Endothelial cell of umbilical vein (primary cell): ENCODE results near the gene DLL4. TPM values are rescaled to one million over a fixed set of nuclear protein-coding genes. Genes with fewer than 3 reads are reported as not detected.

Experiments used
- BruUV-seq: library from RNA; stranded (reverse); fragments of 400-500 nt; replicated peaks from 2 replicates; lab custom pipeline; 2021; lab: Mats Ljungman, UMichigan
- CTCF ChIA-PET: fragments of 300-600, 350-600 bp; sonication (Branson Sonifier 250); formaldehyde crosslinking; loops from one replicate; lab custom pipeline; 2021; ENCODE audit warnings: antibody characterized with exemption, inconsistent platforms; lab: Charles Lee
- POLR2A ChIA-PET: fragments of 300-600, 350-600 bp; sonication (Branson Sonifier 250); formaldehyde crosslinking; loops from one replicate; lab custom pipeline; 2021; ENCODE audit warnings: antibody characterized with exemption, inconsistent platforms; lab: Charles Lee
- DNase-seq: peaks from one replicate; pipeline ENCODE4 v3.0.0-alpha.2; 2011; ENCODE audit warnings: low read depth, low spot score
- FAIRE-seq: peaks from 2 replicates; lab custom pipeline; 2011; peaks lifted over from hg19 to GRCh38; lab: Jason Lieb, UNC
- H2AFZ ChIP-seq: 2 replicates; pipeline ENCODE4 v1.6.0; 2012; ENCODE audit warnings: low read depth, low read length, control low read depth, inconsistent platforms
- H3K27ac ChIP-seq: 2 replicates; pipeline ENCODE4 v1.5.1; 2011; ENCODE audit warnings: low read depth, mild to moderate bottlenecking, control low read depth, low read length, moderate library complexity; ENCODE audit not compliant: insufficient read depth
- H3K27me3 ChIP-seq, 2 experiments: 2 replicates each; pipeline versions ENCODE4 v1.6.0 to v1.6.1; 2011; ENCODE audit warnings: low read length in 2 of 2, mixed read lengths in 1 of 2; ENCODE audit not compliant: control insufficient read depth in 2 of 2, insufficient read depth in 2 of 2
- H3K36me3 ChIP-seq, 2 experiments: 2 replicates in 1 of 2; 3 replicates in 1 of 2; pipeline ENCODE4 v1.5.1; 2011; ENCODE audit warnings: low read length in 2 of 2, mild to moderate bottlenecking in 1 of 2, moderate library complexity in 1 of 2; ENCODE audit not compliant: control insufficient read depth in 2 of 2, insufficient read depth in 2 of 2; ENCODE audit errors: extremely low read depth in 1 of 2
- H3K4me1 ChIP-seq: 3 replicates; pipeline ENCODE4 v1.5.1; 2011; ENCODE audit warnings: mild to moderate bottlenecking, low read length; ENCODE audit not compliant: control insufficient read depth, insufficient read depth; ENCODE audit errors: extremely low read depth
- H3K4me2 ChIP-seq: 2 replicates; pipeline ENCODE4 v1.6.1; 2011; ENCODE audit warnings: low read length, control low read depth, mixed read lengths; ENCODE audit not compliant: insufficient read depth
- H3K4me3 ChIP-seq, 3 experiments: fragments of 200-600 bp in 1 of 3; sonication (generic), shearing (Covaris generic) in 1 of 3; replicated peaks in 1 of 3; 2 replicates each; pipeline ENCODE4 v1.5.1; 2011 to 2016; ENCODE audit warnings: control low read depth in 3 of 3, low read length in 3 of 3, mild to moderate bottlenecking in 2 of 3, inconsistent platforms in 1 of 3, low read depth in 1 of 3, moderate library complexity in 1 of 3; ENCODE audit not compliant: insufficient read depth in 1 of 3
- H3K79me2 ChIP-seq: 2 replicates; pipeline ENCODE4 v1.6.0; 2012; ENCODE audit warnings: low read length, inconsistent platforms; ENCODE audit not compliant: control insufficient read depth, insufficient read depth
- H3K9ac ChIP-seq: replicated peaks from 2 replicates; pipeline ENCODE3; 2011; ENCODE audit warnings: low read length, control low read depth; ENCODE audit not compliant: insufficient read depth; ENCODE audit errors: extremely low read depth
- H3K9me1 ChIP-seq: replicated peaks from 3 replicates; pipeline ENCODE4 v1.6.0; 2011; ENCODE audit warnings: mild to moderate bottlenecking, low read length; ENCODE audit not compliant: control insufficient read depth, insufficient read depth; ENCODE audit errors: extremely low read depth
- H3K9me3 ChIP-seq: replicated peaks from 2 replicates; pipeline ENCODE4 v1.5.1; 2012; ENCODE audit warnings: low read length, inconsistent platforms; ENCODE audit not compliant: control insufficient read depth, insufficient read depth
- H4K20me1 ChIP-seq: replicated peaks from 2 replicates; pipeline ENCODE3; 2011; ENCODE audit warnings: mild to moderate bottlenecking, low read length; ENCODE audit not compliant: control insufficient read depth, insufficient read depth; ENCODE audit errors: extremely low read depth
- CTCF ChIP-seq, 2 donors: IDR thresholded peaks; 1 replicate in 1 of 2; 2 replicates in 1 of 2; pipeline ENCODE4 v1.5.1; 2011; ENCODE audit warnings: low read length in 2 of 2, mild to moderate bottlenecking in 2 of 2, moderate library complexity in 2 of 2, control low read depth in 1 of 2, inconsistent platforms in 1 of 2, low read depth in 1 of 2; ENCODE audit not compliant: insufficient read depth in 1 of 2; ENCODE audit errors: extremely low read depth in 1 of 2
- EZH2 ChIP-seq: IDR thresholded peaks from 2 replicates; pipeline ENCODE4 v1.6.1; 2012; ENCODE audit warnings: borderline replicate concordance, low read depth, mild to moderate bottlenecking, moderate library complexity, low read length, inconsistent platforms; ENCODE audit not compliant: severe bottlenecking
- FOS ChIP-seq: IDR thresholded peaks from 2 replicates; pipeline ENCODE4 v1.6.1; 2011; ENCODE audit warnings: mild to moderate bottlenecking, low read length, moderate library complexity, borderline replicate concordance; ENCODE audit not compliant: insufficient read depth
- GATA2 ChIP-seq: IDR thresholded peaks from 2 replicates; pipeline ENCODE4 v1.7.0; 2011; ENCODE audit warnings: low read depth, mild to moderate bottlenecking, moderate library complexity, mixed read lengths, low read length; ENCODE audit not compliant: insufficient read length, insufficient read depth
- JUN ChIP-seq: IDR thresholded peaks from 2 replicates; pipeline ENCODE4 v1.6.1; 2011; ENCODE audit warnings: borderline replicate concordance, low read depth; ENCODE audit not compliant: insufficient read length, insufficient read depth
- MAX ChIP-seq: IDR thresholded peaks from 2 replicates; pipeline ENCODE4 v1.6.1; 2011; ENCODE audit not compliant: insufficient read depth, insufficient read length
- MYC ChIP-seq: IDR thresholded peaks from one replicate; pipeline ENCODE4 v1.6.1; 2011; ENCODE audit warnings: mild to moderate bottlenecking, low read depth, low read length
- POLR2A ChIP-seq: IDR thresholded peaks from 2 replicates; pipeline ENCODE4 v1.6.1; 2012; ENCODE audit warnings: low read depth, mild to moderate bottlenecking, control low read depth, low read length
- POLR2AphosphoS5 ChIP-seq: IDR thresholded peaks from 2 replicates; pipeline ENCODE4 v1.6.1; 2012; ENCODE audit warnings: low read depth, mild to moderate bottlenecking, control low read depth, low read length, moderate library complexity; ENCODE audit not compliant: insufficient read depth
- dilution Hi-C: fragments of 300-500 bp; cut with MboI; formaldehyde crosslinking; loops from one replicate; pipeline ENCODE4 v1.15.0; 2019; ENCODE audit warnings: low sequenced_read_pairs; ENCODE audit not compliant: extremely low pct_ligation_motif_present
- intact Hi-C: fragments of 100-400 bp; cut with micrococcal nuclease; formaldehyde crosslinking; loops from one replicate; pipeline ENCODE4 v1.10.0; 2022
- polyA plus RNA-seq, 4 experiments: library from polyadenylated mRNA; depleted of rRNA in 3 of 4; stranded (reverse) in 3 of 4; unstranded in 1 of 4; fragments of >200 nt; gene quantifications; 2 replicates each; pipeline versions ENCODE4 v1.2.1 to v1.2.3, GENCODE V29; 2011 to 2012; ENCODE audit warnings: missing spikeins in 1 of 4
- total RNA-seq: library from RNA; stranded (reverse); gene quantifications from 2 replicates; pipeline ENCODE4 v1.2.3, GENCODE V29; 2021

DLL4 gene
- total and polyA plus RNA-seq, 2 donors (not counting 3 experiments of a cell fraction or from before 2014, with no cell fraction given), result 55.2 to 57.8 TPM

GRCh38 chr15:40984406-40984805 is 55.3 kb downstream of the DLL4 start:
- Histone ChIP-seq H3K9me1 (no peaks in the 10 kb centered on the region), H3K4me3 (no peak overlapping the region), H2AFZ (no peak overlapping the region), H3K27ac (peak overlapping the region; percentile 94), H3K9ac (no peak overlapping the region), H3K4me2 (no peak overlapping the region), H4K20me1 (no peaks in the 10 kb centered on the region), H3K4me1 (peaks cover 40% of the 10 kb centered on the region), H3K9me3 (no peaks in the 10 kb centered on the region), H3K79me2 (no peaks in the 10 kb centered on the region), H3K36me3 (peaks cover 17 to 30% of the 10 kb centered on the region in 2 experiments), H3K27me3 (no peaks in the 10 kb centered on the region)
- TF ChIP-seq POLR2A, result no peak
- no peak for TF ChIP-seq POLR2AphosphoS5
- no peak for TF ChIP-seq JUN
- TF ChIP-seq EZH2, result no peak
- no peak for TF ChIP-seq GATA2
- no peak for TF ChIP-seq MYC
- TF ChIP-seq CTCF (IDR thresholded peaks at IDR 0.05; ENCODE audit: extremely low read depth in 1 of 2, insufficient read depth in 1 of 2, low read depth in 1 of 2, low read length in 2 of 2), result no peak
- no peak for TF ChIP-seq FOS
- TF ChIP-seq MAX, result no peak
- DNase-seq, result no peak
- intact Hi-C loops, result no loop called here
- no TSS peak for BruUV-seq
- ChIA-PET CTCF (interaction anchor here (1.7 to 6.2 kb wide), 4 partner anchors 31 to 79 kb away, joined by 4 to 63 read pairs (median 43); partner anchors contain the start of gene CHAC1), POLR2A (no interaction called here)
- no peak for FAIRE-seq
- dilution Hi-C loops, result no loop called here
